UCSD-AML1 (cell line): ENCODE results near the gene CACTIN.
"Not testable (repeated sequence)": the region's sequence is repeated elsewhere in the genome, so short reads cannot be mapped to it uniquely, and the experiment has no call there.

Experiments
- DNase-seq: peaks from one replicate; lab custom pipeline; 2025; ENCODE audit not compliant: unreplicated experiment; lab: John Stamatoyannopoulos, UW

Gene CACTIN

GRCh38 chr19:3648037-3648905 lies 21.7 kb upstream of the CACTIN start:
- DNase-seq, result no peak

GRCh38 chr19:3647102-3647501 lies 20.5 kb upstream of the CACTIN start:
- not testable (repeated sequence) for DNase-seq

- no peak for DNase-seq
These were observed 19.9 kb upstream of the CACTIN start for GRCh38 chr19:3646336-3647092.

GRCh38 chr19:3645726-3646125 lies 19.1 kb upstream of the CACTIN start:
- DNase-seq, result no peak

- no peak for DNase-seq
These were observed 18.4 kb upstream of the CACTIN start for GRCh38 chr19:3645067-3645396.

- DNase-seq, result no peak
These were observed 17.9 kb upstream of the CACTIN start for GRCh38 chr19:3644351-3645066.

- DNase-seq, result no peak
These were observed 17.2 kb upstream of the CACTIN start for GRCh38 chr19:3643674-3644313.

GRCh38 chr19:3642987-3643673 lies 16.5 kb upstream of the CACTIN start:
- DNase-seq, result no peak

- DNase-seq, result no peak
These were observed 15.7 kb upstream of the CACTIN start for GRCh38 chr19:3642296-3642695.

GRCh38 chr19:3641515-3642269 lies 15.1 kb upstream of the CACTIN start:
- DNase-seq, result no peak

- DNase-seq, result no peak
These were observed 12.9 kb upstream of the CACTIN start for GRCh38 chr19:3639479-3639878.

- DNase-seq, result no peak
These were observed 11.9 kb upstream of the CACTIN start for GRCh38 chr19:3638208-3639193.

- no peak for DNase-seq
These were observed 11.0 kb upstream of the CACTIN start for GRCh38 chr19:3637621-3638020.

GRCh38 chr19:3636962-3637361 lies 10.4 kb upstream of the CACTIN start:
- no peak for DNase-seq

- no peak for DNase-seq
These were observed 9.9 kb upstream of the CACTIN start for GRCh38 chr19:3636506-3636905.

GRCh38 chr19:3634496-3635045 lies 8.0 kb upstream of the CACTIN start:
- no peak for DNase-seq

- DNase-seq, result no peak
These were observed 7.0 kb upstream of the CACTIN start for GRCh38 chr19:3633559-3633988.
